GM12891 (cell line): Measurements from ENCODE around the gene GNPNAT1.

Experiments used
- DNase-seq: peaks from one replicate; pipeline ENCODE4 v3.0.0; 2011; ENCODE audit warnings: low spot score; ENCODE audit not compliant: insufficient read length
- FAIRE-seq: peaks from 2 replicates; lab custom pipeline; 2011; peaks lifted over from hg19 to GRCh38; lab: Jason Lieb, UNC
- PAX5 ChIP-seq: IDR thresholded peaks from 2 replicates; pipeline ENCODE4 v1.6.1; 2011; ENCODE audit warnings: low read length, moderate library complexity, mild to moderate bottlenecking; ENCODE audit not compliant: insufficient read depth, severe bottlenecking
- POLR2A ChIP-seq: IDR thresholded peaks from 2 replicates; pipeline ENCODE4 v1.6.1; 2011; ENCODE audit warnings: low read depth, low read length, control low read depth
- POLR2AphosphoS5 ChIP-seq: IDR thresholded peaks from 2 replicates; pipeline ENCODE4 v1.6.1; 2011; ENCODE audit warnings: low read depth, low read length, control low read depth
- POU2F2 ChIP-seq: IDR thresholded peaks from 2 replicates; pipeline ENCODE4 v1.6.1; 2011; ENCODE audit warnings: low read depth, mild to moderate bottlenecking, control low read depth, low read length, moderate library complexity
- SPI1 ChIP-seq: IDR thresholded peaks from 2 replicates; pipeline ENCODE4 v1.6.1; 2011; ENCODE audit warnings: low read depth, low read length, control low read depth
- TAF1 ChIP-seq: IDR thresholded peaks from 2 replicates; pipeline ENCODE4 v1.6.1; 2011; ENCODE audit warnings: low read depth, low read length, control low read depth

The GNPNAT1 gene

GRCh38 chr14:52790756-52791222, 618 bp downstream of the GNPNAT1 start:
- TF ChIP-seq PAX5 (no peak), POLR2AphosphoS5 (no peak), TAF1 (no peak), POLR2A (no peak), POU2F2 (no peak), SPI1 (no peak)
- no peak for FAIRE-seq
- no peak for DNase-seq

- FAIRE-seq (no peak), DNase-seq (no peak)
Measured at GRCh38 chr14:52790011-52790755, 1.2 kb downstream of the GNPNAT1 start.

GRCh38 chr14:52789118-52789517, 2.3 kb downstream of the GNPNAT1 start:
- no peak for TF ChIP-seq TAF1
- TF ChIP-seq POU2F2 = no peak
- TF ChIP-seq SPI1 = no peak
- FAIRE-seq = no peak

More at GRCh38 chr14:52790011-52790755, 1.2 kb downstream of the GNPNAT1 start:
- TF ChIP-seq SPI1 = no peak
- no peak for TF ChIP-seq POLR2AphosphoS5
- no peak for TF ChIP-seq POLR2A
- no peak for TF ChIP-seq POU2F2
- no peak for TF ChIP-seq PAX5
- no peak for TF ChIP-seq TAF1

GRCh38 chr14:52786887-52787286, 4.5 kb downstream of the GNPNAT1 start:
- FAIRE-seq (no peak), DNase-seq (no peak)
- TF ChIP-seq POU2F2 (no peak), POLR2A (no peak), POLR2AphosphoS5 (no peak), PAX5 (no peak), SPI1 (no peak), TAF1 (no peak)

More at GRCh38 chr14:52789118-52789517, 2.3 kb downstream of the GNPNAT1 start:
- no peak for DNase-seq

- DNase-seq = no peak
- TF ChIP-seq TAF1 (no peak), POLR2AphosphoS5 (no peak), SPI1 (no peak), POLR2A (no peak), PAX5 (no peak), POU2F2 (no peak)
- FAIRE-seq = no peak
Measured at GRCh38 chr14:52783206-52783605, 8.2 kb downstream of the GNPNAT1 start.

- FAIRE-seq (peak; percentile 55), DNase-seq (no peak)
- no peak for TF ChIP-seq PAX5
Measured at GRCh38 chr14:52781629-52782028, 9.8 kb downstream of the GNPNAT1 start.

GRCh38 chr14:52780893-52781292, 10.5 kb downstream of the GNPNAT1 start:
- DNase-seq (no peak), FAIRE-seq (no peak)
- TF ChIP-seq POLR2AphosphoS5 (no peak), TAF1 (no peak), SPI1 (no peak), POLR2A (no peak), PAX5 (no peak), POU2F2 (no peak)

- DNase-seq = no peak
Measured at GRCh38 chr14:52778702-52779101, 12.7 kb downstream of the GNPNAT1 start.

GRCh38 chr14:52776816-52777215, 14.6 kb downstream of the GNPNAT1 start:
- FAIRE-seq (no peak), DNase-seq (no peak)
- TF ChIP-seq POLR2AphosphoS5 (no peak), POLR2A (no peak), TAF1 (no peak), PAX5 (no peak), POU2F2 (no peak), SPI1 (no peak)

More at GRCh38 chr14:52778702-52779101, 12.7 kb downstream of the GNPNAT1 start:
- no peak for TF ChIP-seq SPI1
- TF ChIP-seq POLR2AphosphoS5 = no peak
- no peak for TF ChIP-seq POU2F2
- TF ChIP-seq TAF1 = no peak
- TF ChIP-seq POLR2A = no peak
- TF ChIP-seq PAX5 = no peak
- FAIRE-seq = no peak

GRCh38 chr14:52769887-52770286, 21.5 kb downstream of the GNPNAT1 start:
- FAIRE-seq (no peak), DNase-seq (no peak)
- no peak for TF ChIP-seq PAX5
- no peak for TF ChIP-seq TAF1
- no peak for TF ChIP-seq POLR2A
- no peak for TF ChIP-seq SPI1
- no peak for TF ChIP-seq POLR2AphosphoS5
- TF ChIP-seq POU2F2 = no peak
